HG03159 (cell line): ENCODE data around the gene SORL1-AS1.
A peak's percentile ranks its signal among the peaks of the same experiment; 100 is the strongest.
"Not testable (repeated sequence)": the region's sequence is repeated elsewhere in the genome, so short reads cannot be mapped to it uniquely, and the experiment has no call there.

Experiments
- ATAC-seq: cut with Tn5 transposase; IDR thresholded peaks from one replicate; pipeline ENCODE4 v1.9.1; 2021; ENCODE audit warnings: mild to moderate bottlenecking, moderate library complexity; ENCODE audit not compliant: unreplicated experiment

SORL1-AS1 gene

DNA sequence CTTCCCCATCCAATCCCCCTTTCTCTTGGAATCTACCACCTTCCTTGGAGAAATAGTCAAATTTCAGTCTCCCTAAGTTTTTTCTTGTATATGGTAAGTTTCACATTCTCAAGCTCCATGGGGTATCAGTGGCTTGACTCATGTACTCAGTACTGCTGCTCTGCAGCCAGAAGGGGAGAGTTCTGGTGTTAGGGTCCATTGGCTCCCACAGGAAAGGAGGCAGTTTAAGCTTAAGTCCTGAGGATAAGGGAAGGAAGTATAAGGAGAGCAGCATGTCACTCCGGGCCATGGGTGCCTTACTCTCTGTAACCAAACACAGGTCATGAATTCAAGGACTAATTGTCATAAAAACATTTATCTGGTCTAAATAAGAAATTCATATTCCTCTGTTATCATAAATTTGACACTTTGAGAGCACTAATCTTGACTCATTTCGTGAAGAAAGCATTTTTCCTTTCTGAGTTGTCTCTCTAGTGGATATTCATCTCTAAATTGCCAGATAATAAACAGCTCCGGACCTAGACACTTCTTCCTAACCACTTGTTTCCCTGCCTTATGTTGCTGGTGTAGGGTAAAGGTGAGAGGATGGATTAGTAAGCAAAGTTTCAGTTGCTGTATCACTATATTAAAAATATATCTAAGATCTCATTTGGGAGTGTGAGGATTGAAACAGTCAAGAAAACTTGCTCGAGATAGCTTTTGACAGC lies 20.8 kb downstream of the SORL1-AS1 start:
- no peak for ATAC-seq

DNA sequence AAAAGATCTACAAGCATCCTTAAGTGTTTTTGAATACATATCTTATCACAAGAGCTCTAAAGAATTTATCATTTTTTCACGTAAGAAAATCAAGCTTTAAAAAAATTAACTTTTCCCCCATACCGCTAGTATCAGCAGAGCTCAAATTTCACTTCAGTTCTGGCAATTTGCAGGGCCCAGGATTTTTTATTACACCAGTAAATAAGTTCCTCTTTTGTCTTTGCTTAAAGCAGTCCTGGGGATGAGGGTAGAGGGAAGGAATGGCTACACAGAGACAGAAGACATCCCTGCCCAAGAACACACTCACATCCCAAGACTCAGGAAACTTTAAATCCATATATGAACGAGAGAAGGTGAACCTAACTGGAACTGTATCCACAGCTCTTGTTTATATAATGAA lies 23.2 kb downstream of the SORL1-AS1 start:
- no peak for ATAC-seq

DNA sequence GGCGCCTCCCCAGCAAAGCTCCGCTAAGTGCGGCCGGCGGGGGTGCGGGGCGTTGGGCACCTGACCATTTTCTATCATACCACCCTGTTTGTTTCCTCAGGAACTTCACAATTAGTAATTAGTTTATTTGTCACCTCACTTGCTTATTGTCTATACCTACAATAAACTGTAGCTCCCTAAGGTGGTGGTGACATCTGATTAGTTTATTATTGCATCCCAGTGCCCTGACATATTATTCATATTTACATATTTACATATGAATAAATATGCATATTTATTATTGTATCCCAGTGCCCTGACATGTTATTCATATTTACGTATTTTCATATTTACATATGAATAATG lies 25.4 kb downstream of the SORL1-AS1 start:
- ATAC-seq: no peak

DNA sequence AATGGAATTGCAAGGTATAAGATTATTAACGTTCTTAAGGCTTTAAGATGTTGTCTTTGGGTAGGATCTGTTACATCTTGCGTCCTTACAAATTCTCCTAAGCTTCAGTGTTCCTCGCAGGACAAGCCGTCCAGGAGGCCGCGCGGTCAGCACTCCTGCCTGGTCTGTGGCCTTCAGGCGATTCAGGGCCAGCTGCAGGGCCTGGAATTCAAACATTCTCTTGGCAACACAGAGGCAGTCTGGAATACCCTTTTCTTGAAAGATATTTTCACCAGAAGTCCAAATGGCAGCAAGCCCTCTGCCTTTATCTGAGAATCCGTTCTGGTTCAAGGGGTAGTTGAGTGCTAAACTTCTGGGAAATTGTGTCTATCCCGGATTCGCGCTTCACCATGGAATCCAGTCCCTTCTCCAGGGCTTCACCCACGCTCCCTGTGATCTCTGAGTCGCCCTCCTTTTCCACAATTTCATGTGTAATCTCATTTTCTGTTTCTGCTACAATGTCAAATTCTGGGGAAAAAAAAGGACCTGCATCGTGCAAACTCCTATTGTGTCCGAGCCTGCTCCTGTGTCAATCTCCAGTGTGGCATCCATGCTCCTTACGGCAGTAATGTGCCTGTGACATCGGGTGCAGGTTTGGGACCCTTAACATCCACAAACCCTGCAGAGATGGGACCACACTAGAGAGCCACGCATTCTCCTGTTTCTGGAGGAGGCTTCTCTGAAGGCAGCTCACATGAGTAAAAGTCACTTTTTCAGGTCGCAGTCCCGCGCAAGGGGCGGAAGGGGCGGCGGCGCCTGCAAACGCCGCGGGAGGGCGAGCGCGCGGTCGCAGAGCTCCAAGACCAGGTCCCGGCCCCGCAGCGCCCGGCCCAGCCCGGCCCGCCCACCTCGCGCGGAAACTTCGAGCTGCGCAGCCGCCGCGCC lies 26.0 kb downstream of the SORL1-AS1 start:
- no peak for ATAC-seq

- no peak for ATAC-seq
Measured at GRCh38 chr11:121425828-121426227, 26.9 kb downstream of the SORL1-AS1 start.

GRCh38 chr11:121422675-121423074 lies 30.1 kb downstream of the SORL1-AS1 start:
- ATAC-seq: no peak

- ATAC-seq: no peak
Measured at GRCh38 chr11:121421149-121421901, 31.4 kb downstream of the SORL1-AS1 start.

DNA sequence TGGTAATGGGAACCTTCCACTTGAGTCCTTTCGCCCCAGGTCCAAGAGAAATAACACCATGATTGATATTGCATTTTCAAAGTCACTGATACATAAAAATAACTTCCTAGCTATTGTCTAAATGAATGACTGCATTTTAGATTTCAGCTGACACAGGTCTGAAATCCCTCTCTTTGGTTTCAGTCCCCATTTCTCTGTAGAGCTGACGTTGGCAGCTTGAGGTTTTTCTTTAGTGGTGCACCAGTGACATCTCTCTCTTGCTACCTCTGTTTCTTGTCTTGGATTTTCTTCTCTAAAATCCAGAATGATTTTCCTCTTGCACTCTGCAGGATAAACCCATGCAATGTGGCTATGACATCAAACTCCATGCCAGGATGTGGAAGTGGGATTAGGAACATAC lies 32.4 kb downstream of the SORL1-AS1 start:
- no peak for ATAC-seq

- no peak for ATAC-seq
Measured at GRCh38 chr11:121419836-121420235, 32.9 kb downstream of the SORL1-AS1 start.

DNA sequence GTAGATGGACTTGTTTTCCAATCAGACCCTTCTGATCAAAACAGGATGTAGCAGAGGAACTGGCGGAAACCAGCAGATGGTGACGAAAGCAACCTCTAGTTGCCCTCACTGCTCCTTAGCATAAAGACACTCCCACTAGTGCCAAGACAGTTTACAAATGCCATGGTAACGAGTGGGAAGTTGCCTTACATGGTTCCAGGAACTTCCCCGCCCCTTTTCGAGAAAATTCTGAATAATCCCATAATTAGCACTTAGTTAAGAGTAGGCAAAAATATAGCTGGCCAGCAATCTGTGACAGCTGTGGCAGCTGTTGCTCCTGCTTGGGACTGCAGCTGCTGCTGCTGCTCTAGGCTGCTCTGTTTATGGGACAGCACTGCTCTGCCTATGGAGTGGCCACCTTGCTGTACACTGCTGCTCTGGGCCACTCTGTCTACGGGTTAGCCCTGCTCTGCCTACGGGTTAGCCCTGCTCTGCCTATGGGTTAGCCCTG lies 34.1 kb downstream of the SORL1-AS1 start:
- peak; percentile 43 for ATAC-seq

DNA sequence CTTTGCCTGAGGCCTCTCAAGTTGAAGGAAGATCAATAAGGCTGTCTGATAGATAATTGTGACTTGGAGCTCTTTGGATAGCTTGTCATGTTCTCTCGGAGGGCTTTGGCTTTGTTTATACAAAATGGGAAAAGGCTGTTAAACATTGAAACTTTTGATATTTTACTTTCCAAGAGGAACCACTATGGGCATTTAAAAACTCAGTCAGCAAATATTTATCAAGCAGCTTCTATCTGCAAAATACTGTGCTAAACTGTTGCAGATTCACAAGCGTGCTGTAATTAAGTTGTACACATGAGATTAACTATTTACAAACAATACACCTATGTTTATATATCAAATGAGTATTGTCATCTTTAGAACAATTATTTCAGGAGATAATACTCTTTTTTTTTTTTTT lies 35.2 kb downstream of the SORL1-AS1 start:
- no peak for ATAC-seq

GRCh38 chr11:121417055-121417551 lies 35.7 kb downstream of the SORL1-AS1 start:
- peak; percentile 63 for ATAC-seq

DNA sequence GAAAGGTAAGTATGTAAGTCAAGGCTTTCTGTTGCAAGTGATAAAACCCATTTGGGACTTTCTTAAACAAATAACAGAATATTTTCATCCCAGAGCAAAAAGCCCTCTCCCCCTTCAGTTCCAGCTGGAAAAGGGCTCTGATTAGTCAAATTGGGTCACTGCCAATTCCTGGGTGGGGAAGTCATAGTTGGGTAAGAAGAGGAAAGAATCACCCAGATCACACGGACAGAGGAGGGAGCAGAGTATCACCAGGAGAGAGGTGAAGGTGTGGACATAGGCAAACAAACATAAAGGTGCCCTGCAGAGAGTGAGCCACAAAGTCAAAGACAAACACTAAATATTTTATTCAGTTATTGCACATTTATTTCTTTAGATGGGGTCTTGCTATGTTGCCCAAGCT lies 36.9 kb downstream of the SORL1-AS1 start:
- ATAC-seq: no peak

DNA sequence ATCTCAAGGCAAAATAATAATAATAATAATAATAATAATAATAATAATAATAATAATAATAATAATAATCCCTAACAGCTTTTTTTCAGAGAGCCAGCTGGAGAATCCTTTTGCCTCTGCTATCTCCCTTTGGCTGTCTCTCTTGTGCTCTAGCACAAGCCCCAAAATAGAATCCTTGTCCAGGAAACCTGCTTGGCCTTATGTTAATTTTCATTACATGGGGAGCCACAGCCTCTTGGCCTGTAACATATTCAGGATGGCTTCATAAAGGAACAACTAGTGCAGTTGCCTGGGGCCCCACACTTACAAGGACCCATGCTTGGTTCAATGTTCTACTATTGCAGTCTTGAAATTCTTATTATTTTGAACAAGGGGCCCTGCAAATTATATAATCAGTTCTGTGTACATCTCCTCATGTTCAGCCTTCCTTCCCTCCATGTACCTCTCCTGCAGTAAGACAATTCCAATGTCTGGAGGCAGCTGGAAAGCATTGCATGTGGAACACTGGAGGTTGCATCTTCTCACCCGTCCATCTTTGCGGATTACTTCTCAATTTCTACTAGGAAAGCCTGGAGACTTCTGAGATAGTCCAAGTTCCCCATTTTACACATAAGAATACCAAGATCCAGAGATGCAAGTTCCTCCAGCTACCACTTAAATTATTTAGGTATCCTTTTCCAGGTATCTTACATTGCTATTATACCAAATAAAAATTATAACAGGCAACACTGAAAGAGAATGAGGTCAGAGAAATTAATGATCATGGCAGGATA lies 38.4 kb downstream of the SORL1-AS1 start:
- no peak for ATAC-seq

DNA sequence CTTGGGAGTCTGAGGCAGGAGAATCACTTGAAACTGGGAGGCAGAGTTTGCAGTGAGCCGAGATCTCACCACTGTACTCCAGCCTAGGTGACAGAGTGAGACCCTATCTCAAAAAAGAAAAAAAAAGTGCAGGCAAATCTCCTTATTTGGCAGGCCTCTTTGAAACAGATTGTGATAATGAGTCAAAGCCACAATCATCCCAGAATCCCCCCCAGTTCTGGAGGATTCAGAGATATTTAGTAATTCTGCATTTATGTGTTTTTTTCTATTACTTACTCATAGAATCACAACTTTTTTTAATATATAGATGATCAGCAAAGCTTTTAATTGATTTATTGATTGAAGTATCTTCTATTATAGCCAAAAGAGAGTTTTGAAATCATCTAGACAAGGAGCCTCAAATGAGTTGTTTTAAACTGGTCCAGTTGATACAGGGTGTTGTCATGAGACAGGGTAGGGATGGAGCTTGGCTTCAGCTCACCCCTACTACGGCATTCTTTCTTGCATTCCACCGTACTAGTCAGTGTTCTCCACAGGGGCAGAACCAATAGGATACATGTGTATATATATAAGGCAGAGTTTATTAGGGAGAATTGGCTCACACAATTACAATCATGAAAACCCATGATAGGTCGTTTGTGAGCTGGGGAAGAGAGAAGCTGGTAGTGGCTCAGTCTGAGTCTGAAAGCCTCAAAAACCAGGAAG lies 39.9 kb downstream of the SORL1-AS1 start:
- ATAC-seq: no peak

- no peak for ATAC-seq
Measured at GRCh38 chr11:121412000-121412587, 40.7 kb downstream of the SORL1-AS1 start.

DNA sequence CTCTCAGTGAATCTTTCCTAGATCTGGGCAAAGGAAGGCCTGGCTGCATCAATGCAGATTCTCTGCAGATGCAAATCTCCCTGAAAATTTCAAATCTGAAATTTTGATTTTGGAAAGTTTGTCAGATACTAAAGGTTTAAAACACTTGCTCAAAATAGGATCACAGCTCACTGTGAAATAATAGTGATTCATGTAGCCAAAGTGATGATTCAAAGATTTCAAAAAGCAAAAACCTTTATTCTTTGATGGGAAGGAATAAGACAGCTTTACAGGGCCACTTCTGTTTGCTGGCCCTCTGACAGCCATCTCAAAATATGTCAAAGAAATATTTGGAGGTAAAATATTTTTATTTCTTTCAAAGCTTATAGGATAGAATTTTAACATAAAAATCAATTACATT lies 41.4 kb downstream of the SORL1-AS1 start:
- ATAC-seq: not testable (repeated sequence)

GRCh38 chr11:121410041-121410440 lies 42.7 kb downstream of the SORL1-AS1 start:
- not testable (repeated sequence) for ATAC-seq

DNA sequence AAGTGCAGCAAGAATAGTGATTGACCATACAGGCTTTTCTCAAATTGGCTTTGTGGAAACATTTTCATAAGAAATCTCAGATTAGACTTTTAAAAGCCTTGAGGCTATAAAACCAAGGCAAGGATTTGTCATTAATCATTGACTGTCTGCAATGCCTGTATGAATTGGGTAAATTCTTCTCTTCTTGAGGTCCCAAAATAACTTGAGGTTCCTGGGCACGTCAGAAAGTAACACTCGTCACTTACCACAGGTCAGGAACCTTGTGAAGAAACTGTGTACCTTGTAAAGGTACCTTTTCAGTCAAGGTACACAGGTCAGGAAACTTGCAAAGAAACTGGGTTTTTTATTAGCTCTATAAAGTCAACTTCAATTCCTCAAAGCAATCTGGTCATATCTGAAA lies 43.9 kb downstream of the SORL1-AS1 start:
- no peak for ATAC-seq
